ENCODE results near the gene MLLT10. TPM values are rescaled to one million over a fixed set of nuclear protein-coding genes. Genes with fewer than 3 reads are reported as not detected.

The MLLT10 gene
- total and polyA plus RNA-seq, 9 of the 15 experiments (the other 6 are each of a cell fraction or from before 2014, with no cell fraction given): 18.8 to 81.4 (median 64.2) TPM

DNA sequence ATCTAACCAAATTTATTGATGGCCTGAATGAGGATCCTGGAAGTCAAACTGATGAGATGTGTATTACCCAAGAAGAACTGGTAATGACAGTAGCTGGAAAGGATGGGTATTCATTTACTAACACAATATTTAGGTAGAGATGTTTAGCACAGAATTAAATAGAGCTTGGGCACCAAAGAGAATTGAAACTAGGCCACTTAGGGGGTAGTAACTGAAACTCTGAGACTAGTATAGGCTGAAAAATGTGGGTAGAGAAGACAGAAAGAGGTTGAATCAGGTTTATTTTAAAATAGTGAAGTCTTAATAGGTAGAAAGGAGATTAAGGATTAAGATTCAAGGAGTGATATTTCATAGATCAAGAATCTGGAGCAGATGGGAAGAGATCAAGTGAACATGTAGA lies 155.8 kb downstream of the MLLT10 start:
- POLR2A ChIA-PET: interaction anchor here (1.1 kb wide), 1 partner anchor 10 kb away, joined by 4 read pairs; no protein-coding TSS in a partner anchor
- no peak overlapping the region for H3K4me2 ChIP-seq (ENCODE audit: insufficient read depth, low read length)
- CTCF ChIA-PET (ENCODE audit: low intra/inter-chr PET ratio): no interaction called here
- no peak overlapping the region for H3K4me3 ChIP-seq
- no peak overlapping the region for H2AFZ ChIP-seq (ENCODE audit: low read depth, low read length)
- H3K27ac ChIP-seq (ENCODE audit: extremely low read depth, low read depth, low read length): no peak overlapping the region
- DNase-seq (ENCODE audit: extremely low read depth in 1 of 4, low spot score in 3 of 4): no peak
- TF ChIP-seq HEY1 (CRISPR knock-in tag; IDR thresholded peaks at IDR 0.05; ENCODE audit: borderline replicate concordance) (no peak), ZNF232 (CRISPR knock-in tag; IDR thresholded peaks at IDR 0.05) (no peak), BMI1 (IDR thresholded peaks at IDR 0.05; ENCODE audit: low read length) (no peak), FOXA3 (CRISPR knock-in tag; conservative IDR thresholded peaks at IDR 0.05 in 1 of 2, IDR thresholded peaks at IDR 0.05 in 1 of 2) (no peak), HOXB6 (CRISPR knock-in tag; IDR thresholded peaks at IDR 0.05; ENCODE audit: borderline replicate concordance) (no peak), FIP1L1 (IDR thresholded peaks at IDR 0.05; ENCODE audit: low read depth, low read length, poor library complexity, severe bottlenecking) (no peak), MCM3 (IDR thresholded peaks at IDR 0.05) (no peak)
- TF ChIP-seq, protein P1, sequence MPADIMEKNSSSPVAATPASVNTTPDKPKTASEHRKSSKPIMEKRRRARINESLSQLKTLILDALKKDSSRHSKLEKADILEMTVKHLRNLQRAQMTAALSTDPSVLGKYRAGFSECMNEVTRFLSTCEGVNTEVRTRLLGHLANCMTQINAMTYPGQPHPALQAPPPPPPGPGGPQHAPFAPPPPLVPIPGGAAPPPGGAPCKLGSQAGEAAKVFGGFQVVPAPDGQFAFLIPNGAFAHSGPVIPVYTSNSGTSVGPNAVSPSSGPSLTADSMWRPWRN (IDR thresholded peaks at IDR 0.05; ENCODE audit: low read depth): no peak
- TF ChIP-seq, protein P2, sequence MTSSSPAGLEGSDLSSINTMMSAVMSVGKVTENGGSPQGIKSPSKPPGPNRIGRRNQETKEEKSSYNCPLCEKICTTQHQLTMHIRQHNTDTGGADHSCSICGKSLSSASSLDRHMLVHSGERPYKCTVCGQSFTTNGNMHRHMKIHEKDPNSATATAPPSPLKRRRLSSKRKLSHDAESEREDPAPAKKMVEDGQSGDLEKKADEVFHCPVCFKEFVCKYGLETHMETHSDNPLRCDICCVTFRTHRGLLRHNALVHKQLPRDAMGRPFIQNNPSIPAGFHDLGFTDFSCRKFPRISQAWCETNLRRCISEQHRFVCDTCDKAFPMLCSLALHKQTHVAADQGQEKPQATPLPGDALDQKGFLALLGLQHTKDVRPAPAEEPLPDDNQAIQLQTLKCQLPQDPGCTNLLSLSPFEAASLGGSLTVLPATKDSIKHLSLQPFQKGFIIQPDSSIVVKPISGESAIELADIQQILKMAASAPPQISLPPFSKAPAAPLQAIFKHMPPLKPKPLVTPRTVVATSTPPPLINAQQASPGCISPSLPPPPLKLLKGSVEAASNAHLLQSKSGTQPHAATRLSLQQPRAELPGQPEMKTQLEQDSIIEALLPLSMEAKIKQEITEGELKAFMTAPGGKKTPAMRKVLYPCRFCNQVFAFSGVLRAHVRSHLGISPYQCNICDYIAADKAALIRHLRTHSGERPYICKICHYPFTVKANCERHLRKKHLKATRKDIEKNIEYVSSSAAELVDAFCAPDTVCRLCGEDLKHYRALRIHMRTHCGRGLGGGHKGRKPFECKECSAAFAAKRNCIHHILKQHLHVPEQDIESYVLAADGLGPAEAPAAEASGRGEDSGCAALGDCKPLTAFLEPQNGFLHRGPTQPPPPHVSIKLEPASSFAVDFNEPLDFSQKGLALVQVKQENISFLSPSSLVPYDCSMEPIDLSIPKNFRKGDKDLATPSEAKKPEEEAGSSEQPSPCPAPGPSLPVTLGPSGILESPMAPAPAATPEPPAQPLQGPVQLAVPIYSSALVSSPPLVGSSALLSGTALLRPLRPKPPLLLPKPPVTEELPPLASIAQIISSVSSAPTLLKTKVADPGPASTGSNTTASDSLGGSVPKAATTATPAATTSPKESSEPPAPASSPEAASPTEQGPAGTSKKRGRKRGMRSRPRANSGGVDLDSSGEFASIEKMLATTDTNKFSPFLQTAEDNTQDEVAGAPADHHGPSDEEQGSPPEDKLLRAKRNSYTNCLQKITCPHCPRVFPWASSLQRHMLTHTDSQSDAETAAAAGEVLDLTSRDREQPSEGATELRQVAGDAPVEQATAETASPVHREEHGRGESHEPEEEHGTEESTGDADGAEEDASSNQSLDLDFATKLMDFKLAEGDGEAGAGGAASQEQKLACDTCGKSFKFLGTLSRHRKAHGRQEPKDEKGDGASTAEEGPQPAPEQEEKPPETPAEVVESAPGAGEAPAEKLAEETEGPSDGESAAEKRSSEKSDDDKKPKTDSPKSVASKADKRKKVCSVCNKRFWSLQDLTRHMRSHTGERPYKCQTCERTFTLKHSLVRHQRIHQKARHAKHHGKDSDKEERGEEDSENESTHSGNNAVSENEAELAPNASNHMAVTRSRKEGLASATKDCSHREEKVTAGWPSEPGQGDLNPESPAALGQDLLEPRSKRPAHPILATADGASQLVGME (CRISPR knock-in tag; IDR thresholded peaks at IDR 0.05): no peak
- TF ChIP-seq, protein P3, sequence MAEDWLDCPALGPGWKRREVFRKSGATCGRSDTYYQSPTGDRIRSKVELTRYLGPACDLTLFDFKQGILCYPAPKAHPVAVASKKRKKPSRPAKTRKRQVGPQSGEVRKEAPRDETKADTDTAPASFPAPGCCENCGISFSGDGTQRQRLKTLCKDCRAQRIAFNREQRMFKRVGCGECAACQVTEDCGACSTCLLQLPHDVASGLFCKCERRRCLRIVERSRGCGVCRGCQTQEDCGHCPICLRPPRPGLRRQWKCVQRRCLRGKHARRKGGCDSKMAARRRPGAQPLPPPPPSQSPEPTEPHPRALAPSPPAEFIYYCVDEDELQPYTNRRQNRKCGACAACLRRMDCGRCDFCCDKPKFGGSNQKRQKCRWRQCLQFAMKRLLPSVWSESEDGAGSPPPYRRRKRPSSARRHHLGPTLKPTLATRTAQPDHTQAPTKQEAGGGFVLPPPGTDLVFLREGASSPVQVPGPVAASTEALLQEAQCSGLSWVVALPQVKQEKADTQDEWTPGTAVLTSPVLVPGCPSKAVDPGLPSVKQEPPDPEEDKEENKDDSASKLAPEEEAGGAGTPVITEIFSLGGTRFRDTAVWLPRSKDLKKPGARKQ (CRISPR knock-in tag; IDR thresholded peaks at IDR 0.05): no peak
- BruUV-seq (replicated peaks): no TSS peak
- no peaks in the 10 kb centered on the region for H4K20me1 ChIP-seq (replicated peaks; ENCODE audit: control insufficient read depth, insufficient read depth, low read length)
- no peaks in the 10 kb centered on the region for H3K27me3 ChIP-seq (ENCODE audit: control insufficient read depth in 2 of 2, insufficient read depth in 2 of 2, low read length in 2 of 2)
- peaks cover 0 to 8% of the 10 kb centered on the region in 2 experiments; a peak in 2 of 5 replicates for H3K4me1 ChIP-seq (replicated peaks in 1 of 2; ENCODE audit: control insufficient read depth in 2 of 2, insufficient read depth in 2 of 2, low read length in 2 of 2)
- H3K9me1 ChIP-seq (ENCODE audit: control insufficient read depth, insufficient read depth, low read length): no peaks in the 10 kb centered on the region
- H3K79me2 ChIP-seq (ENCODE audit: control insufficient read depth, insufficient read depth, low read length): peaks cover 18% of the 10 kb centered on the region; the same call in 1 of the 3 replicates
- intact Hi-C loops (cut with micrococcal nuclease): no loop called here
- peaks cover 58% of the 10 kb centered on the region for H3K36me3 ChIP-seq (ENCODE audit: control insufficient read depth, insufficient read depth, low read length)
- H3K9me3 ChIP-seq (replicated peaks; ENCODE audit: control insufficient read depth, insufficient read depth, low read depth, low read length): no peaks in the 10 kb centered on the region
- no peak for ATAC-seq
- in situ Hi-C loops (cut with MboI): no loop called here
- FAIRE-seq: no peak
- H3K9ac ChIP-seq (ENCODE audit: insufficient read depth in 1 of 2, low read depth in 2 of 2, low read length in 2 of 2): no peak overlapping the region
